OCI-LY7 (cell line): ENCODE results near the gene PITHD1. TPM values are rescaled to one million over a fixed set of nuclear protein-coding genes. Genes with fewer than 3 reads are reported as not detected.

ENCODE experiments used
- BruUV-seq: library from RNA; stranded (reverse); fragments of 400-500 nt; replicated peaks from 2 replicates; lab custom pipeline; 2021; lab: Mats Ljungman, UMichigan
- CTCF ChIA-PET: fragments of 300-600 bp; sonication (Branson Sonifier 250); formaldehyde crosslinking; loops from one replicate; lab custom pipeline; 2022; ENCODE audit warnings: antibody characterized with exemption; ENCODE audit not compliant: unreplicated experiment; lab: Charles Lee
- POLR2A ChIA-PET: fragments of 300-600 bp; sonication (Branson Sonifier 250); formaldehyde crosslinking; loops from one replicate; lab custom pipeline; 2022; ENCODE audit warnings: antibody characterized with exemption; lab: Charles Lee
- DNase-seq: peaks from one replicate; pipeline ENCODE4 v3.0.0-alpha.2; 2015; ENCODE audit warnings: low spot score
- H2AFZ ChIP-seq: fragments of 200-600 bp; sonication (generic), shearing (Covaris generic); 2 replicates; pipeline ENCODE4 v1.6.1; 2014; ENCODE audit warnings: mild to moderate bottlenecking, antibody characterized with exemption, low read length, moderate library complexity
- H3K27ac ChIP-seq: fragments of 200-600 bp; sonication (generic); 2 replicates; pipeline ENCODE4 v1.5.1; 2014; ENCODE audit warnings: mixed run types, low read depth, mild to moderate bottlenecking, moderate library complexity, low read length, inconsistent platforms; ENCODE audit not compliant: poor library complexity, severe bottlenecking
- H3K36me3 ChIP-seq: fragments of 200-600 bp; sonication (generic); 2 replicates; pipeline ENCODE4 v1.6.1; 2014; ENCODE audit warnings: mild to moderate bottlenecking, antibody characterized with exemption, low read length, moderate library complexity, mixed read lengths; ENCODE audit not compliant: insufficient read depth
- H3K4me1 ChIP-seq: fragments of 200-600 bp; sonication (generic); 2 replicates; pipeline ENCODE4 v1.5.1; 2014; ENCODE audit warnings: mild to moderate bottlenecking, low read length; ENCODE audit not compliant: insufficient read depth, poor library complexity, severe bottlenecking
- H3K4me2 ChIP-seq: fragments of 200-600 bp; sonication (generic); 2 replicates; pipeline ENCODE4 v1.6.1; 2014; ENCODE audit warnings: mild to moderate bottlenecking, low read length
- H3K4me3 ChIP-seq: fragments of 200-600 bp; sonication (generic); 2 replicates; pipeline ENCODE4 v1.5.1; 2014; ENCODE audit warnings: mild to moderate bottlenecking, low read depth, low read length; ENCODE audit not compliant: poor library complexity, severe bottlenecking
- H3K79me2 ChIP-seq: fragments of 200-600 bp; sonication (generic); 2 replicates; pipeline ENCODE4 v1.6.1; 2016; ENCODE audit warnings: low read depth, mild to moderate bottlenecking, low read length, moderate library complexity, mixed read lengths; ENCODE audit not compliant: insufficient read depth
- H3K9me2 ChIP-seq: fragments of 200-600 bp; sonication (generic); 2 replicates; pipeline ENCODE4 v1.6.1; 2016; ENCODE audit warnings: mild to moderate bottlenecking, low read length, mixed read lengths; ENCODE audit not compliant: insufficient read depth
- H3K9me3 ChIP-seq: fragments of 200-600 bp; sonication (generic); 2 replicates; pipeline ENCODE4 v1.6.1; 2014; ENCODE audit warnings: mild to moderate bottlenecking, mixed run types, low read length, mixed read lengths
- H4K20me1 ChIP-seq: fragments of 200-600 bp; sonication (generic); 2 replicates; pipeline ENCODE4 v1.6.1; 2014; ENCODE audit warnings: mild to moderate bottlenecking, antibody characterized with exemption, low read length, moderate library complexity, mixed read lengths; ENCODE audit not compliant: insufficient read depth
- CTCF ChIP-seq: fragments of 200-600 bp; sonication (generic); conservative IDR thresholded peaks from 2 replicates; pipeline ENCODE4 v1.5.1; 2014; ENCODE audit warnings: mild to moderate bottlenecking, antibody characterized with exemption, low read length, moderate library complexity, mixed read lengths
- EZH2phosphoT487 ChIP-seq: fragments of 200-600 bp; sonication (generic); IDR thresholded peaks from 2 replicates; pipeline ENCODE4 v1.6.1; 2018; ENCODE audit warnings: low read depth, borderline replicate concordance, mild to moderate bottlenecking, mixed run types, antibody characterized with exemption, low read length, moderate library complexity, mixed read lengths
- intact Hi-C: fragments of 100-400 bp; cut with micrococcal nuclease; formaldehyde crosslinking; loops from one replicate; pipeline ENCODE4 v1.10.0; 2022; ENCODE audit not compliant: unreplicated experiment
- total RNA-seq, 2 experiments: library from RNA; depleted of rRNA in 1 of 2; stranded (reverse); fragments of >200 nt in 1 of 2; shearing (Covaris generic) in 1 of 2; gene quantifications; 2 replicates each; pipeline ENCODE4 v1.2.3, GENCODE V29; 2014 to 2022

Gene PITHD1
- total RNA-seq, 2 experiments from 2014 or later: 63.6 to 89.9 TPM

- ChIA-PET CTCF (no interaction called here), POLR2A (no interaction called here)
- H3K4me2 ChIP-seq: no peak overlapping the region
- no peaks in the 10 kb centered on the region for H4K20me1 ChIP-seq
- no peak for TF ChIP-seq EZH2phosphoT487
- no peak for TF ChIP-seq CTCF
- BruUV-seq: no TSS peak
- H3K4me1 ChIP-seq: peaks cover 42% of the 10 kb centered on the region
- intact Hi-C loops: no loop called here
- peaks cover 7% of the 10 kb centered on the region; the same call in 1 of the 2 replicates for H3K36me3 ChIP-seq
- no peak overlapping the region for H3K4me3 ChIP-seq
- no peak overlapping the region for H3K27ac ChIP-seq
- H2AFZ ChIP-seq: no peak overlapping the region
- no peaks in the 10 kb centered on the region for H3K79me2 ChIP-seq
- no peaks in the 10 kb centered on the region for H3K9me2 ChIP-seq
- no peak for DNase-seq
- H3K9me3 ChIP-seq: no peaks in the 10 kb centered on the region
These were observed 25.5 kb downstream of the PITHD1 start for GRCh38 chr1:23803674-23804073.

DNA sequence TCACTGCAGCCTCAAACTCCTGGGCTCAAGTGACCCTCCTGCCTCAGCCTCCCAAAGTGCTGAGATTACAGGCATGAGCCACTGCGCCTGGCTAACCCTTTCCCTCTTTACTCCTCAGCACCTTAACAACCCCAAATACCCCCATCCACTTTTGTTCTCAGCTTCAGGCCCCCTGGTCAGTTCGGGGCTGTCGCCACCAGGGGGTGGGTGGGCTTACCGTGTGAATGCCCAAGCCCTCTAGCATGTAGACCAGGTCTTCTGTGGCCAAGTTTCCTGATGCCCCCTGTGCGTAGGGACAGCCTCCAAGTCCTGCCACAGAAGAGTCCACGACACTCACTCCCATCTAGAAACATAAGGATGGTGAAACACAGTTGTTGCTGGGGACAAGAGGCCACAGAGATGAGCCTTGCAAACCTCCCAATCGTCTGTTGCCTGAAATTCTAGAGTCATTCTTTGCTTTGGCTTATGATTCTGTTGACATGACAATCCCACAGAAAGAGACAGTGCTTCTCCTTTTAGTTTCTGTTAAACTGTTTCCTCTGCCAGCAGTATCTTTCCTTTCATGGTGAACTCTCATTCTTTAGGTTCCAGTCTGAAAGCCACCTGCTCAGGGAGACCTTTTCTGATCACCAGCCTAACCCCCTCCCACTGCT lies 26.1 kb downstream of the PITHD1 start:
- TF ChIP-seq EZH2phosphoT487 (no peak), CTCF (peak; percentile 63)
- no peak overlapping the region for H3K27ac ChIP-seq
- H3K4me3 ChIP-seq: no peak overlapping the region
- no peaks in the 10 kb centered on the region for H3K9me3 ChIP-seq
- no peak for DNase-seq
- no peak overlapping the region for H2AFZ ChIP-seq
- no TSS peak for BruUV-seq
- ChIA-PET CTCF (no interaction called here), POLR2A (no interaction called here)
- no peaks in the 10 kb centered on the region for H3K79me2 ChIP-seq
- peaks cover under 1% of the 10 kb centered on the region; the same call in 1 of the 2 replicates for H3K36me3 ChIP-seq
- H4K20me1 ChIP-seq: no peaks in the 10 kb centered on the region
- peaks cover 38% of the 10 kb centered on the region for H3K4me1 ChIP-seq
- H3K9me2 ChIP-seq: no peaks in the 10 kb centered on the region
- intact Hi-C loops: no loop called here
- H3K4me2 ChIP-seq: no peak overlapping the region

- POLR2A ChIA-PET: no interaction called here
- no peaks in the 10 kb centered on the region for H4K20me1 ChIP-seq
These were observed 26.8 kb downstream of the PITHD1 start for GRCh38 chr1:23805025-23805424.

More at GRCh38 chr1:23805025-23805424, 26.8 kb downstream of the PITHD1 start:
- Histone ChIP-seq H3K9me2 (no peaks in the 10 kb centered on the region), H3K4me1 (peaks cover 38% of the 10 kb centered on the region), H3K27ac (no peak overlapping the region), H3K4me3 (no peak overlapping the region), H2AFZ (no peak overlapping the region), H3K36me3 (no peaks in the 10 kb centered on the region), H3K79me2 (no peaks in the 10 kb centered on the region), H3K9me3 (no peaks in the 10 kb centered on the region), H3K4me2 (no peak overlapping the region)
- no TSS peak for BruUV-seq
- no peak for DNase-seq
- intact Hi-C loops: no loop called here
- TF ChIP-seq CTCF (no peak), EZH2phosphoT487 (no peak)
- CTCF ChIA-PET: interaction anchor here (0.5 kb wide), 1 partner anchor 19 kb away, joined by 5 read pairs; no protein-coding TSS in a partner anchor
